Transverse colon (tissue), 4 donors: ENCODE results near the gene BDKRB1. TPM values are rescaled to one million over a fixed set of nuclear protein-coding genes. Genes with fewer than 3 reads are reported as not detected.

Experiments
- DNase-seq: peaks from one replicate; pipeline ENCODE4 v3.0.0-alpha.2; 2019
- H3K27ac ChIP-seq, 4 donors: fragments of 200-600 bp; sonication (generic); 2 replicates each; pipeline ENCODE4 v1.5.1; 2016 to 2018; ENCODE audit warnings: inconsistent platforms in 4 of 4
- H3K27me3 ChIP-seq: fragments of 200-600 bp; sonication (generic); 2 replicates; pipeline ENCODE4 v1.5.1; 2017; ENCODE audit warnings: inconsistent platforms
- H3K36me3 ChIP-seq, 4 donors: fragments of 200-600 bp; sonication (generic); 2 replicates each; pipeline ENCODE4 v1.5.1; 2017 to 2019; ENCODE audit warnings: inconsistent platforms in 4 of 4
- H3K4me1 ChIP-seq, 4 donors: fragments of 200-600 bp; sonication (generic); 2 replicates each; pipeline ENCODE4 v1.5.1; 2017 to 2020; ENCODE audit warnings: inconsistent platforms in 4 of 4
- H3K4me3 ChIP-seq, 4 donors: fragments of 200-600 bp; sonication (generic); 1 replicate in 1 of 4; 2 replicates in 3 of 4; pipeline versions ENCODE4 v1.5.1 to v1.6.1; 2017 to 2019; ENCODE audit warnings: inconsistent platforms in 4 of 4
- H3K9me3 ChIP-seq, 2 donors: fragments of 200-600 bp; sonication (generic); 2 replicates each; pipeline ENCODE4 v1.5.1; 2017 to 2019; ENCODE audit warnings: inconsistent platforms in 2 of 2
- CTCF ChIP-seq, 5 experiments: fragments of 200-600 bp in 3 of 5; fragments of 450-650 bp in 2 of 5; sonication (generic) in 3 of 5; IDR thresholded peaks; 1 replicate in 2 of 5; 2 replicates in 3 of 5; pipeline ENCODE4 v1.5.1; 2016 to 2017; ENCODE audit warnings: antibody characterized with exemption in 5 of 5, inconsistent platforms in 3 of 5, mild to moderate bottlenecking in 2 of 5, moderate library complexity in 1 of 5
- EP300 ChIP-seq: sonication (generic); formaldehyde crosslinking; IDR thresholded peaks from one replicate; pipeline ENCODE4 v1.6.1; 2017; ENCODE audit warnings: antibody characterized with exemption, low read depth
- POLR2A ChIP-seq: fragments of 450-650 bp; IDR thresholded peaks from one replicate; pipeline ENCODE4 v1.6.1; 2016; ENCODE audit warnings: antibody characterized with exemption, mild to moderate bottlenecking, moderate library complexity
- POLR2AphosphoS5 ChIP-seq, 3 donors: sonication (generic); formaldehyde crosslinking; IDR thresholded peaks; one replicate each; pipeline ENCODE4 v1.6.1; 2016; ENCODE audit warnings: antibody characterized with exemption in 3 of 3
- whole genome bisulfite sequencing, 2 donors: methylation state at CpG; one replicate each; pipeline ENCODE4 v1.1.5; 2018; ENCODE audit warnings: low coverage in 1 of 2; 5-methylcytosine and 5-hydroxymethylcytosine counted together
- in situ Hi-C, 4 donors: fragments of 200-750 bp; cut with MboI; loops; one replicate each; pipeline versions ENCODE4 v1.15.0 to v1.15.1; 2017; ENCODE audit warnings: low sequenced_read_pairs in 3 of 4, low pct_ligation_motif_present in 1 of 4, low pct_unique_long_range_greater_than_20kb in 1 of 4
- intact Hi-C: fragments of 100-400 bp; cut with DNase I; formaldehyde crosslinking; loops from one replicate; pipeline ENCODE4 v1.15.1; 2023; ENCODE audit warnings: low total_unique reads
- total RNA-seq, 4 donors: library from RNA; depleted of rRNA; stranded (reverse); fragments of >200 nt; gene quantifications; one replicate each; pipeline ENCODE4 v1.1.0, GENCODE V29; 2016

BDKRB1 gene
- total RNA-seq, 4 donors from 2014 or later: 1.1 to 4.4 (median 2.3) TPM

DNA sequence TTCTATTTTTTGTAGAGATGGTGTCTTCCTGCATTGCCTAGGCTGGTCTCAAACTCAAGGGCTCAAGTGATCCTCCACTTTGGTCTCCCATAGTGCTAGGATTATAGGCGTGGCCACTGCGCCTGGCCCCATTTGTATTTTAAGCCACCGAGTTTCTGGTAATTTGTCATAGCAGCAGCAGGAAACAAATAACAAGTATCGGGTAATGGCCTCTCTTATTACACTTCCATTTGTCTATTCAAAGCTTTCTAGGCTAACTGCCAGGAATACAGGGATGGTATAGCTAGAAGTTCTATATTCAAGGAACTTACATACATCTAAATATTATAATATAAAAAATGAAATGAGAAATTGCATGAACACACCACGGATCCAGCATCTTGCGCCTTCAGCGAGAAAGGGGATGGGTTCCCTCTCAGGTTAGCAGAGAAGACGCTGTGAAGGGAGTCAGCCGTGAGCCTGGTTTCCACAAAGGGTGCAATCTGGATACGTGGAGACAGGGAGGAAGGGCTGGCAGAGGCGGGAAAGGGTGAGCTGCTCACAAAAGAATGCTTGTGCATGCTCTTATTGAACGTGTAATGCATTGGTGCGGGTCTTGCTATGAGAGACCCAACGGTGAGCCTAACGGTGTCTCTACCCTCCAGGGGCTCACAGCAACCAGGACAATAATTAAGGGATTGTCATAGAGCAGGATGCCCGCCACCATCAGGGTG is 9.5 kb downstream of the BDKRB1 start:
- H3K9me3 ChIP-seq: no peaks in the 10 kb centered on the region
- no peaks in the 10 kb centered on the region for H3K36me3 ChIP-seq
- 72 to 73% methylated on average over 4 to 16 of the region's 16 CpGs for WGBS, 2 donors
- peaks cover 3 to 33% (median 6%) of the 10 kb centered on the region in 4 donors for H3K4me1 ChIP-seq
- H3K4me3 ChIP-seq: no peak overlapping the region
- intact Hi-C loops: loop anchor here (10.0 kb wide), 1 partner anchor 241 kb away; no protein-coding TSS in a partner anchor
- TF ChIP-seq POLR2AphosphoS5 (IDR thresholded peaks at IDR 0.05) (no peak), EP300 (no peak), CTCF (IDR thresholded peaks at IDR 0.05) (no peak), POLR2A (no peak)
- H3K27ac ChIP-seq: no peak overlapping the region
- DNase-seq: no peak
- H3K27me3 ChIP-seq: no peaks in the 10 kb centered on the region
- in situ Hi-C loops: no loop called here

- in situ Hi-C loops (no loop called here), intact Hi-C loops (loop anchor here (10.0 kb wide), 1 partner anchor 243 kb away; no protein-coding TSS in a partner anchor)
- 30% methylated on average over 3 of the region's 3 CpGs; no CpG with 5 or more reads in 1 of the 2 donors for WGBS, 2 donors
- TF ChIP-seq CTCF (IDR thresholded peaks at IDR 0.05): no peak
- no peak for TF ChIP-seq POLR2AphosphoS5 (IDR thresholded peaks at IDR 0.05)
- no peak for TF ChIP-seq EP300
- no peak for TF ChIP-seq POLR2A
- H3K9me3 ChIP-seq: no peaks in the 10 kb centered on the region
- H3K36me3 ChIP-seq: no peaks in the 10 kb centered on the region
- peaks cover 3 to 29% (median 6%) of the 10 kb centered on the region in 4 donors for H3K4me1 ChIP-seq
- DNase-seq: no peak
- no peak overlapping the region for H3K27ac ChIP-seq
- no peaks in the 10 kb centered on the region for H3K27me3 ChIP-seq
- H3K4me3 ChIP-seq: no peak overlapping the region
Observed at GRCh38 chr14:96267336-96267735, 11.3 kb downstream of the BDKRB1 start.

DNA sequence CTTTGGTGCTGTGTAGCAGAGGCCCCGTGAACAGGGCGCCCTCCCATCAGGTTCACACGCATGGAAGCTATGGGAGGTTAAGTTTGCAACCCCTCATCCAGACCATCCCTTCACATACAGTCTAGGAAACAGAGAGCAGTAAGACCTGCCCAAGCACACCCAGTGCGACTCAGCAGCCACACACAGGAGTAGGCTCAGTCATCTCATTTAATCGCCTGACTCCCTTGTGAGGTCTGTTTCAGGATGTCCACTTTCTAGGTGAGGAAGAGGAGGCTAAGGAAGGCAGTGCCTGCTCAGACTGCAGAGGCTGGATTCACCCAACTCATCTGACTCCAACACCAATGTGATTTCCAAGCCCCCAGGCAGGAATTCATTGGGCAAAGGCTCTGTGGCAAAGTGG is 11.9 kb downstream of the BDKRB1 start:
- in situ Hi-C loops (no loop called here), intact Hi-C loops (loop anchor here (10.0 kb wide), 1 partner anchor 243 kb away; no protein-coding TSS in a partner anchor)
- H3K9me3 ChIP-seq: no peaks in the 10 kb centered on the region
- H3K27ac ChIP-seq: peak overlapping the region in 1 of 4 donors; percentile 51
- H3K36me3 ChIP-seq: no peaks in the 10 kb centered on the region
- peaks cover 3 to 26% (median 6%) of the 10 kb centered on the region in 4 donors for H3K4me1 ChIP-seq
- 84% methylated on average over 5 of the region's 5 CpGs; no CpG with 5 or more reads in 1 of the 2 donors for WGBS, 2 donors
- H3K27me3 ChIP-seq: no peaks in the 10 kb centered on the region
- no peak for DNase-seq
- H3K4me3 ChIP-seq: no peak overlapping the region
- no peak for TF ChIP-seq CTCF (IDR thresholded peaks at IDR 0.05)
- no peak for TF ChIP-seq POLR2A
- no peak for TF ChIP-seq POLR2AphosphoS5 (IDR thresholded peaks at IDR 0.05)
- TF ChIP-seq EP300: no peak

- H3K27ac ChIP-seq: peak overlapping the region; percentile 14 to 74 (median 59)
- no peak for TF ChIP-seq EP300
- peak; percentile 39 to 64 (median 59) for TF ChIP-seq POLR2AphosphoS5 (IDR thresholded peaks at IDR 0.05)
- H3K36me3 ChIP-seq: no peaks in the 10 kb centered on the region
- no peaks in the 10 kb centered on the region for H3K9me3 ChIP-seq
- H3K4me1 ChIP-seq: peaks cover 0 to 19% (median 6%) of the 10 kb centered on the region in 4 donors
- 69 to 70% methylated on average over 9 to 22 of the region's 22 CpGs for WGBS, 2 donors
- intact Hi-C loops: loop anchor here (10.0 kb wide), 1 partner anchor 244 kb away; no protein-coding TSS in a partner anchor
- no peaks in the 10 kb centered on the region for H3K27me3 ChIP-seq
- peak; percentile 58 for DNase-seq
- no peak overlapping the region for H3K4me3 ChIP-seq
- in situ Hi-C loops: no loop called here
Observed at GRCh38 chr14:96268431-96269358, 12.7 kb downstream of the BDKRB1 start.
